ENCODE measurements around the gene CNTN4. TPM values are rescaled to one million over a fixed set of nuclear protein-coding genes. Genes with fewer than 3 reads are reported as not detected.

CNTN4 gene
- total RNA-seq, 1 donor, result under 0.01 TPM

DNA sequence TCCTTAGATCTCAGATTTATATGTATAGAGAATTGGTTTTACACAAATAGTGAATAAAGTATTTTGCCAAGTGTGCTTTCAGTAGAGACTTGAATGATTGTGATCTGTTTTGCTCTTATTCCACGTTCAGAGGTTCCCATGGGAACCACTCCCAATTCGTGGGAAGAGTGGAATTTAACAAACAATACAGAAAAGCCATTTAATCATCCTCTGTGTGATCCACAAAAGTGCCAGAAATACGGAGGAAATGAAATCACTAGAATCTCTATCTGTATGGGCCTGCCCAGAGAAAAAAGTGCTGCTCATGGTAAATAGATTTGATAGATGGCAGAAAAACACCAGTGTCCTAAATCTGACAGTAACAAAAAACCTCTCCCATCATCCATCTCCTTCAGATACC is 56.0 kb downstream of the CNTN4 start:
- no peak for DNase-seq (ENCODE audit: insufficient read length, low spot score, missing footprints)
- H4K20me1 ChIP-seq (ENCODE audit: insufficient read depth, low read length), result no peaks in the 10 kb centered on the region
- H3K27me3 ChIP-seq (ENCODE audit: insufficient read depth, low read length), result no peaks in the 10 kb centered on the region
- no peak overlapping the region for H3K4me2 ChIP-seq (ENCODE audit: insufficient read depth, low read length)
- no peak overlapping the region for H3K4me3 ChIP-seq (ENCODE audit: insufficient read depth, low read length)
- peaks cover 3% of the 10 kb centered on the region for H3K9me3 ChIP-seq (ENCODE audit: low read depth, low read length)
- H3K4me1 ChIP-seq (ENCODE audit: insufficient read depth, low read length), result no peaks in the 10 kb centered on the region
- H3K79me2 ChIP-seq (ENCODE audit: insufficient read depth, low read length), result no peaks in the 10 kb centered on the region
- H3K36me3 ChIP-seq (ENCODE audit: insufficient read depth, low read length), result no peaks in the 10 kb centered on the region
- no peak overlapping the region for H3K27ac ChIP-seq (ENCODE audit: low read depth, low read length)
- H2AFZ ChIP-seq (ENCODE audit: low read length), result no peak overlapping the region
- TF ChIP-seq, protein P1, sequence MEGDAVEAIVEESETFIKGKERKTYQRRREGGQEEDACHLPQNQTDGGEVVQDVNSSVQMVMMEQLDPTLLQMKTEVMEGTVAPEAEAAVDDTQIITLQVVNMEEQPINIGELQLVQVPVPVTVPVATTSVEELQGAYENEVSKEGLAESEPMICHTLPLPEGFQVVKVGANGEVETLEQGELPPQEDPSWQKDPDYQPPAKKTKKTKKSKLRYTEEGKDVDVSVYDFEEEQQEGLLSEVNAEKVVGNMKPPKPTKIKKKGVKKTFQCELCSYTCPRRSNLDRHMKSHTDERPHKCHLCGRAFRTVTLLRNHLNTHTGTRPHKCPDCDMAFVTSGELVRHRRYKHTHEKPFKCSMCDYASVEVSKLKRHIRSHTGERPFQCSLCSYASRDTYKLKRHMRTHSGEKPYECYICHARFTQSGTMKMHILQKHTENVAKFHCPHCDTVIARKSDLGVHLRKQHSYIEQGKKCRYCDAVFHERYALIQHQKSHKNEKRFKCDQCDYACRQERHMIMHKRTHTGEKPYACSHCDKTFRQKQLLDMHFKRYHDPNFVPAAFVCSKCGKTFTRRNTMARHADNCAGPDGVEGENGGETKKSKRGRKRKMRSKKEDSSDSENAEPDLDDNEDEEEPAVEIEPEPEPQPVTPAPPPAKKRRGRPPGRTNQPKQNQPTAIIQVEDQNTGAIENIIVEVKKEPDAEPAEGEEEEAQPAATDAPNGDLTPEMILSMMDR (IDR thresholded peaks at IDR 0.05; ENCODE audit: extremely low read depth, low read depth, low read length), result no peak

DNA sequence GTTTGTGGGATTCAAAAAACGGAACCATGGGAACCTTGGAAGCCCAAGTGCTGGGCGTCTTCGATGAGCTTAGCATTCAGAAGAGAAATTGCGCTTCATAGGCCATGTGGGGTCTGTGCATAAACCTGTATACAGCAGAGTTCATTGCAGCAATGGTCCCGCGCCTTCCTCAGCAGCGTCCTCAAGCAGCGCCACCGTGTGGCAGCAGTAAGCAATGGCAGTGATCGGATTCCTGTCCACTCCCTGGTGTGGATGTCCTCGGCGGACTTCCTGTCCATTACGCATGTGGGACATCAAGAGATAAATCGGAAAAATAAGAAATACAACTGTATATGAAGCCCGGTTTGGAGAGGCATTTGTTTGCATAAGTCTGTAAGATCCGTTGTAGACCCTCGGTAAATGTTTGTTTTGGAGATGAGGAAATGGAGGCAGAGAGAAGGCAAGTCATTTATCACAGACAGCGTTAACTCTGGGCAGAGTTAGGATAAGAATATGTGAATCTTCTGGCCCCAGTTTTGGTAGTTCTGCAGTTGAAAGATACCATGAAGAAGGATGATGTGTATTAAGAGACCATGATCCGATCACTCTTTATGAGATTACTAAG is 57.7 kb downstream of the CNTN4 start:
- DNase-seq (ENCODE audit: insufficient read length, low spot score, missing footprints), result no peak
- Histone ChIP-seq H3K79me2 (ENCODE audit: insufficient read depth, low read length) (no peaks in the 10 kb centered on the region), H4K20me1 (ENCODE audit: insufficient read depth, low read length) (no peaks in the 10 kb centered on the region), H3K27me3 (ENCODE audit: insufficient read depth, low read length) (no peaks in the 10 kb centered on the region), H3K4me1 (ENCODE audit: insufficient read depth, low read length) (no peaks in the 10 kb centered on the region), H3K4me2 (ENCODE audit: insufficient read depth, low read length) (no peak overlapping the region), H3K27ac (ENCODE audit: low read depth, low read length) (no peak overlapping the region), H3K4me3 (ENCODE audit: insufficient read depth, low read length) (no peak overlapping the region), H3K36me3 (ENCODE audit: insufficient read depth, low read length) (no peaks in the 10 kb centered on the region), H3K9me3 (ENCODE audit: low read depth, low read length) (peaks cover 3% of the 10 kb centered on the region), H2AFZ (ENCODE audit: low read length) (no peak overlapping the region)
- TF ChIP-seq, protein P1 (IDR thresholded peaks at IDR 0.05; ENCODE audit: extremely low read depth, low read depth, low read length), result no peak

DNA sequence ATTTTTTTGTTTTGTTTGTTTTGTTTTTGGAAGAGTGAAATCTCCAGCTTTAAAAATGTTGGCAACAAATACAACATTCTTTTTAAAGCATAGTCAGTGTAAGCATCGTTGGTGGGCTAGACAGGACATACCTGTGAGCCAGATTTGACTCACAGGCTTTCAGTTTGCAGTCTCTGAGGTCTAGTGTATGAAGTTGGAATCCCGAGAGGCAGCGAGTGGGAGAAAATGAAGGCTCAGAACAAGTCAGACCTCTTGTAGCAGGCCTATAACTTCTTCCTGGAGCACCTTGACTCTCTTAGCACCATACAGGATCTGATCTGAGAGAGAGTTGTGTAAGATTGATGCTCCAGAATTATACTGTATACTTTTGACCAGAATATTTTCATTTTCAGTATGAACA is 60.2 kb downstream of the CNTN4 start:
- Histone ChIP-seq H4K20me1 (ENCODE audit: insufficient read depth, low read length) (no peaks in the 10 kb centered on the region), H3K79me2 (ENCODE audit: insufficient read depth, low read length) (no peaks in the 10 kb centered on the region), H2AFZ (ENCODE audit: low read length) (no peak overlapping the region), H3K4me3 (ENCODE audit: insufficient read depth, low read length) (no peak overlapping the region), H3K27me3 (ENCODE audit: insufficient read depth, low read length) (no peaks in the 10 kb centered on the region), H3K4me1 (ENCODE audit: insufficient read depth, low read length) (no peaks in the 10 kb centered on the region), H3K36me3 (ENCODE audit: insufficient read depth, low read length) (no peaks in the 10 kb centered on the region), H3K9me3 (ENCODE audit: low read depth, low read length) (peaks cover 3% of the 10 kb centered on the region), H3K27ac (ENCODE audit: low read depth, low read length) (no peak overlapping the region), H3K4me2 (ENCODE audit: insufficient read depth, low read length) (no peak overlapping the region)
- TF ChIP-seq, protein P1 (IDR thresholded peaks at IDR 0.05; ENCODE audit: extremely low read depth, low read depth, low read length), result no peak
- no peak for DNase-seq (ENCODE audit: insufficient read length, low spot score, missing footprints)

DNA sequence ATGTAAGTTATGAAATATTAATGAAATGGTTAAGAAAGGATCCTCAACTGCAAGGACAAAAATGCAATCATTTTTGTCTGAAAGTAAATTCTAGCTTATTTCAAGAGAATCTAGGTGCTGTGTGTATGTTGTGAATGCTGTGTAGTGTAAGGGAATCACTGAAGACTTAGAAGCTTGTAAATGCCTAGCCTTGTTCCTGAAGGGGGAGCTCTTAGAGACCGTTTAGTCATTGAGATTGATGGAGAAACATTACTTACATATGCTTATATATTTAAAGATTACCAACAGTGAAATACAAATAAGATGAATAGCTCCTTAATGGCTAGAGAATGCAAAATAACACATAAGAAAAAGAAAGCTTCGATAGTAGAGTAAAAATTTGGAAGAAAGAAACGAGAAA is 67.9 kb downstream of the CNTN4 start:
- Histone ChIP-seq H3K4me3 (ENCODE audit: insufficient read depth, low read length) (no peak overlapping the region), H4K20me1 (ENCODE audit: insufficient read depth, low read length) (no peaks in the 10 kb centered on the region), H2AFZ (ENCODE audit: low read length) (no peak overlapping the region), H3K4me1 (ENCODE audit: insufficient read depth, low read length) (no peaks in the 10 kb centered on the region), H3K4me2 (ENCODE audit: insufficient read depth, low read length) (no peak overlapping the region), H3K27ac (ENCODE audit: low read depth, low read length) (no peak overlapping the region), H3K79me2 (ENCODE audit: insufficient read depth, low read length) (no peaks in the 10 kb centered on the region), H3K27me3 (ENCODE audit: insufficient read depth, low read length) (no peaks in the 10 kb centered on the region), H3K36me3 (ENCODE audit: insufficient read depth, low read length) (no peaks in the 10 kb centered on the region), H3K9me3 (ENCODE audit: low read depth, low read length) (no peaks in the 10 kb centered on the region)
- no peak for DNase-seq (ENCODE audit: insufficient read length, low spot score, missing footprints)
- TF ChIP-seq, protein P1 (IDR thresholded peaks at IDR 0.05; ENCODE audit: extremely low read depth, low read depth, low read length), result no peak

Data from osteoblast (primary cell).